HepG2 (cell line): ENCODE results near the gene GNG12. TPM values are rescaled to one million over a fixed set of nuclear protein-coding genes. Genes with fewer than 3 reads are reported as not detected.

Experiments
- ATF5 ChIP-seq: sonication (generic); formaldehyde crosslinking; IDR thresholded peaks from 2 replicates; pipeline ENCODE4 v1.4.0; 2020; ENCODE audit warnings: mild to moderate bottlenecking, low read depth, missing genetic modification reagents
- CENPX ChIP-seq: sonication (generic); formaldehyde crosslinking; IDR thresholded peaks from 2 replicates; pipeline ENCODE4 v1.9.0; 2021; ENCODE audit warnings: mild to moderate bottlenecking, missing genetic modification reagents, moderate library complexity
- GPBP1L1 ChIP-seq: sonication (generic); formaldehyde crosslinking; IDR thresholded peaks from 2 replicates; pipeline ENCODE4 v1.5.0; 2020; ENCODE audit warnings: mild to moderate bottlenecking, missing genetic modification reagents
- KDM4B ChIP-seq: sonication (generic); formaldehyde crosslinking; IDR thresholded peaks from 2 replicates; pipeline ENCODE4 v1.4.0; 2020; ENCODE audit warnings: missing genetic modification reagents
- KLF11 ChIP-seq: IDR thresholded peaks from 2 replicates; pipeline ENCODE4 v1.6.1; 2016; ENCODE audit warnings: missing compliant biosample characterization
- MED8 ChIP-seq: sonication (generic); formaldehyde crosslinking; IDR thresholded peaks from 2 replicates; pipeline ENCODE4 v1.8.1; 2023; ENCODE audit warnings: mild to moderate bottlenecking, missing genetic modification reagents; ENCODE audit not compliant: insufficient replicate concordance
- PITX1 ChIP-seq: sonication (generic); formaldehyde crosslinking; IDR thresholded peaks from 2 replicates; pipeline ENCODE4 v1.5.1; 2020; ENCODE audit warnings: mild to moderate bottlenecking, missing genetic modification reagents
- REPIN1 ChIP-seq: sonication (generic); formaldehyde crosslinking; IDR thresholded peaks from 2 replicates; pipeline ENCODE4 v1.8.0; 2022; ENCODE audit warnings: missing genetic modification reagents, low read depth, mild to moderate bottlenecking, borderline replicate concordance
- RORA ChIP-seq: sonication (generic); formaldehyde crosslinking; IDR thresholded peaks from 2 replicates; pipeline ENCODE4 v1.5.0; 2020; ENCODE audit warnings: mild to moderate bottlenecking, missing genetic modification reagents, moderate library complexity
- SIX1 ChIP-seq: sonication (generic); formaldehyde crosslinking; IDR thresholded peaks from 2 replicates; pipeline ENCODE4 v1.4.0; 2020; ENCODE audit warnings: missing genetic modification reagents, borderline replicate concordance
- SSRP1 ChIP-seq: IDR thresholded peaks from 2 replicates; pipeline ENCODE4 v1.6.1; 2016; ENCODE audit warnings: control low read depth
- THYN1 ChIP-seq: sonication (generic); formaldehyde crosslinking; IDR thresholded peaks from 2 replicates; pipeline ENCODE4 v1.8.1; 2023; ENCODE audit warnings: low read depth, mild to moderate bottlenecking, moderate library complexity, missing genetic modification reagents, borderline replicate concordance
- TOE1 ChIP-seq: sonication (generic); formaldehyde crosslinking; IDR thresholded peaks from 2 replicates; pipeline ENCODE4 v1.4.0; 2020; ENCODE audit warnings: mild to moderate bottlenecking, missing genetic modification reagents
- ZFAT ChIP-seq: sonication (generic); formaldehyde crosslinking; conservative IDR thresholded peaks from 2 replicates; pipeline ENCODE4 v1.8.1; 2023; ENCODE audit warnings: missing genetic modification reagents, inconsistent platforms
- ZFP82 ChIP-seq: sonication (generic); formaldehyde crosslinking; IDR thresholded peaks from 2 replicates; pipeline ENCODE4 v1.5.1; 2020; ENCODE audit warnings: mild to moderate bottlenecking, missing genetic modification reagents, borderline replicate concordance
- ZKSCAN5 ChIP-seq: sonication (generic); formaldehyde crosslinking; IDR thresholded peaks from 2 replicates; pipeline ENCODE4 v1.5.1; 2020; ENCODE audit warnings: mild to moderate bottlenecking, missing genetic modification reagents
- ZNF232 ChIP-seq: sonication (generic); formaldehyde crosslinking; IDR thresholded peaks from 2 replicates; pipeline ENCODE4 v1.4.0; 2020; ENCODE audit warnings: missing genetic modification reagents, borderline replicate concordance
- ZNF737 ChIP-seq: sonication (generic); formaldehyde crosslinking; IDR thresholded peaks from 2 replicates; pipeline ENCODE4 v1.5.0; 2020; ENCODE audit warnings: missing genetic modification reagents, mild to moderate bottlenecking, borderline replicate concordance
- ZNF775 ChIP-seq: sonication (generic); formaldehyde crosslinking; IDR thresholded peaks from 2 replicates; pipeline ENCODE4 v1.4.0; 2020; ENCODE audit warnings: missing genetic modification reagents, mild to moderate bottlenecking, moderate library complexity, borderline replicate concordance
- ZNF883 ChIP-seq: sonication (generic); formaldehyde crosslinking; IDR thresholded peaks from 2 replicates; pipeline ENCODE4 v1.5.1; 2020; ENCODE audit warnings: mild to moderate bottlenecking, missing genetic modification reagents; ENCODE audit errors: not compliant biosample characterization
- polyA plus RNA-seq, 8 experiments: library from polyadenylated mRNA; depleted of rRNA in 3 of 8; stranded (reverse) in 7 of 8; unstranded in 1 of 8; fragments of >200 nt; fragmentation: Illumina TruSeq in 4 of 8; extraction: Trizol in 4 of 8; gene quantifications; 2 replicates each; pipeline versions ENCODE4 v1.2.1 to v1.2.3, GENCODE V29; 2011 to 2016; ENCODE audit warnings: low read depth in 4 of 8, missing spikeins in 1 of 8, mixed read lengths in 1 of 8; ENCODE audit not compliant: insufficient read depth in 1 of 8
- total RNA-seq, 5 experiments: library from RNA; depleted of rRNA; stranded (reverse); fragments of >200 nt; fragmentation: Illumina TruSeq; extraction: Trizol; gene quantifications; 2 replicates each; pipeline ENCODE4 v1.2.3, GENCODE V29; 2016; ENCODE audit warnings: low read depth in 1 of 5
- TF ChIP-seq, protein P1 (sequence below): sonication (generic); formaldehyde crosslinking; IDR thresholded peaks from 2 replicates; pipeline ENCODE4 v1.5.0; 2020; ENCODE audit warnings: missing genetic modification reagents
- TF ChIP-seq, protein P2 (sequence below): sonication (generic); formaldehyde crosslinking; conservative IDR thresholded peaks from 2 replicates; pipeline ENCODE4 v1.8.0; 2022; ENCODE audit warnings: mild to moderate bottlenecking, moderate library complexity, missing genetic modification reagents
- TF ChIP-seq, protein P3 (sequence below), 2 experiments: sonication (generic) in 1 of 2; formaldehyde crosslinking in 1 of 2; IDR thresholded peaks; 2 replicates each; pipeline versions ENCODE4 v1.4.0 to v1.6.1; 2018 to 2020; ENCODE audit warnings: missing genetic modification reagents in 2 of 2, borderline replicate concordance in 1 of 2, low read depth in 1 of 2, mild to moderate bottlenecking in 1 of 2, missing biosample characterization in 1 of 2
- TF ChIP-seq, protein P4 (sequence below): IDR thresholded peaks from 2 replicates; pipeline ENCODE4 v1.6.1; 2012; ENCODE audit warnings: inconsistent platforms

The GNG12 gene
- total and polyA plus RNA-seq, 2 of the 13 experiments (the other 11 are each of a cell fraction or from before 2014, with no cell fraction given), result 0.11 TPM

DNA sequence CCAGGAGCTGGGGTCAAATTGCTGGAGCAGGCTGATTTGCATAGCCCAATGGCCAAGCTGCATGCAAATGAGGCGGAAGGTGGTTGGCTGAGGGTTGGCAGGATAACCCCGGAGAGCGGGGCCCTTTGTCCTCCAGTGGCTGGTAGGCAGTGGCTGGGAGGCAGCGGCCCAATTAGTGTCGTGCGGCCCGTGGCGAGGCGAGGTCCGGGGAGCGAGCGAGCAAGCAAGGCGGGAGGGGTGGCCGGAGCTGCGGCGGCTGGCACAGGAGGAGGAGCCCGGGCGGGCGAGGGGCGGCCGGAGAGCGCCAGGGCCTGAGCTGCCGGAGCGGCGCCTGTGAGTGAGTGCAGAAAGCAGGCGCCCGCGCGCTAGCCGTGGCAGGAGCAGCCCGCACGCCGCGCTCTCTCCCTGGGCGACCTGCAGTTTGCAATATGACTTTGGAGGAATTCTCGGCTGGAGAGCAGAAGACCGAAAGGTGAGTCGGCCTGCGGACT, 148.2 kb downstream of the GNG12 start, which contains the start of gene GADD45A (continued):
- TF ChIP-seq, protein P1, sequence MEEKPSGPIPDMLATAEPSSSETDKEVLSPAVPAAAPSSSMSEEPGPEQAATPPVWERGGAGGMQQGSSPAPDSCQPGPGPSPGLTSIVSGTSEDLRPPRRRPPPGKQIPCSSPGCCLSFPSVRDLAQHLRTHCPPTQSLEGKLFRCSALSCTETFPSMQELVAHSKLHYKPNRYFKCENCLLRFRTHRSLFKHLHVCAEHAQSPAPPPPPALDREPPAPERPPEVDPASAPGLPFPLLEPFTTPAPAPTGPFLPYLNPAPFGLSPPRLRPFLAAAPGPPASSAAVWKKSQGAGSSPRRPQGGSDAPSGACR (CRISPR knock-in tag), result peak; percentile 57; the same call in 1 of the 2 replicates
- peak; percentile 67; the same call in 1 of the 2 replicates for TF ChIP-seq KLF11 (CRISPR knock-in tag)
- TF ChIP-seq ZFAT (CRISPR knock-in tag), result no peak
- no peak for TF ChIP-seq ZKSCAN5 (CRISPR knock-in tag)
- peak; percentile 83 for TF ChIP-seq REPIN1 (CRISPR knock-in tag)
- no peak for TF ChIP-seq ZNF737 (CRISPR knock-in tag)
- TF ChIP-seq ZNF775, result no peak
- TF ChIP-seq, protein P2, sequence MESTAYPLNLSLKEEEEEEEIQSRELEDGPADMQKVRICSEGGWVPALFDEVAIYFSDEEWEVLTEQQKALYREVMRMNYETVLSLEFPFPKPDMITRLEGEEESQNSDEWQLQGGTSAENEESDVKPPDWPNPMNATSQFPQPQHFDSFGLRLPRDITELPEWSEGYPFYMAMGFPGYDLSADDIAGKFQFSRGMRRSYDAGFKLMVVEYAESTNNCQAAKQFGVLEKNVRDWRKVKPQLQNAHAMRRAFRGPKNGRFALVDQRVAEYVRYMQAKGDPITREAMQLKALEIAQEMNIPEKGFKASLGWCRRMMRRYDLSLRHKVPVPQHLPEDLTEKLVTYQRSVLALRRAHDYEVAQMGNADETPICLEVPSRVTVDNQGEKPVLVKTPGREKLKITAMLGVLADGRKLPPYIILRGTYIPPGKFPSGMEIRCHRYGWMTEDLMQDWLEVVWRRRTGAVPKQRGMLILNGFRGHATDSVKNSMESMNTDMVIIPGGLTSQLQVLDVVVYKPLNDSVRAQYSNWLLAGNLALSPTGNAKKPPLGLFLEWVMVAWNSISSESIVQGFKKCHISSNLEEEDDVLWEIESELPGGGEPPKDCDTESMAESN (CRISPR knock-in tag), result peak; percentile 94
- TF ChIP-seq RORA (CRISPR knock-in tag), result no peak
- TF ChIP-seq CENPX (CRISPR knock-in tag), result no peak
- TF ChIP-seq ZNF232, result no peak; the same call in 1 of the 2 replicates
- TF ChIP-seq ZNF883 (CRISPR knock-in tag), result peak; percentile 83
- TF ChIP-seq SSRP1, result no peak
- TF ChIP-seq SIX1 (CRISPR knock-in tag), result no peak
- peak; percentile 61 for TF ChIP-seq MED8 (CRISPR knock-in tag)
- TF ChIP-seq ZFP82, result peak; percentile 93; the same call in 1 of the 2 replicates
- 0 out of 2 replicates have a peak, but pooled peaks have one; percentile 64 for TF ChIP-seq THYN1 (CRISPR knock-in tag)
- TF ChIP-seq TOE1 (CRISPR knock-in tag), result peak; percentile 79; the same call in 1 of the 2 replicates
- no peak for TF ChIP-seq PITX1 (CRISPR knock-in tag)
- no peak for TF ChIP-seq GPBP1L1 (CRISPR knock-in tag)
- TF ChIP-seq ATF5 (CRISPR knock-in tag), result no peak
- no peak for TF ChIP-seq KDM4B (CRISPR knock-in tag)
- TF ChIP-seq, protein P3, sequence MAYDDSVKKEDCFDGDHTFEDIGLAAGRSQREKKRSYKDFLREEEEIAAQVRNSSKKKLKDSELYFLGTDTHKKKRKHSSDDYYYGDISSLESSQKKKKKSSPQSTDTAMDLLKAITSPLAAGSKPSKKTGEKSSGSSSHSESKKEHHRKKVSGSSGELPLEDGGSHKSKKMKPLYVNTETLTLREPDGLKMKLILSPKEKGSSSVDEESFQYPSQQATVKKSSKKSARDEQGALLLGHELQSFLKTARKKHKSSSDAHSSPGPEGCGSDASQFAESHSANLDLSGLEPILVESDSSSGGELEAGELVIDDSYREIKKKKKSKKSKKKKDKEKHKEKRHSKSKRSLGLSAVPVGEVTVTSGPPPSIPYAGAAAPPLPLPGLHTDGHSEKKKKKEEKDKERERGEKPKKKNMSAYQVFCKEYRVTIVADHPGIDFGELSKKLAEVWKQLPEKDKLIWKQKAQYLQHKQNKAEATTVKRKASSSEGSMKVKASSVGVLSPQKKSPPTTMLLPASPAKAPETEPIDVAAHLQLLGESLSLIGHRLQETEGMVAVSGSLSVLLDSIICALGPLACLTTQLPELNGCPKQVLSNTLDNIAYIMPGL (CRISPR knock-in tag; IDR thresholded peaks at IDR 0.05; ENCODE audit: borderline replicate concordance in 1 of 2, low read depth in 1 of 2), result peak; percentile 71 to 87
- TF ChIP-seq, protein P4, sequence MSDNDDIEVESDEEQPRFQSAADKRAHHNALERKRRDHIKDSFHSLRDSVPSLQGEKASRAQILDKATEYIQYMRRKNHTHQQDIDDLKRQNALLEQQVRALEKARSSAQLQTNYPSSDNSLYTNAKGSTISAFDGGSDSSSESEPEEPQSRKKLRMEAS, result peak; percentile 71
